Activated CD4-positive, CD25-positive, alpha-beta regulatory T cell (primary cell): ENCODE results near the gene ARL13B.

Source experiments
- DNase-seq, 4 experiments: peaks; one replicate each; lab custom pipeline; 2025; lab: John Stamatoyannopoulos, UW

Gene ARL13B

DNA sequence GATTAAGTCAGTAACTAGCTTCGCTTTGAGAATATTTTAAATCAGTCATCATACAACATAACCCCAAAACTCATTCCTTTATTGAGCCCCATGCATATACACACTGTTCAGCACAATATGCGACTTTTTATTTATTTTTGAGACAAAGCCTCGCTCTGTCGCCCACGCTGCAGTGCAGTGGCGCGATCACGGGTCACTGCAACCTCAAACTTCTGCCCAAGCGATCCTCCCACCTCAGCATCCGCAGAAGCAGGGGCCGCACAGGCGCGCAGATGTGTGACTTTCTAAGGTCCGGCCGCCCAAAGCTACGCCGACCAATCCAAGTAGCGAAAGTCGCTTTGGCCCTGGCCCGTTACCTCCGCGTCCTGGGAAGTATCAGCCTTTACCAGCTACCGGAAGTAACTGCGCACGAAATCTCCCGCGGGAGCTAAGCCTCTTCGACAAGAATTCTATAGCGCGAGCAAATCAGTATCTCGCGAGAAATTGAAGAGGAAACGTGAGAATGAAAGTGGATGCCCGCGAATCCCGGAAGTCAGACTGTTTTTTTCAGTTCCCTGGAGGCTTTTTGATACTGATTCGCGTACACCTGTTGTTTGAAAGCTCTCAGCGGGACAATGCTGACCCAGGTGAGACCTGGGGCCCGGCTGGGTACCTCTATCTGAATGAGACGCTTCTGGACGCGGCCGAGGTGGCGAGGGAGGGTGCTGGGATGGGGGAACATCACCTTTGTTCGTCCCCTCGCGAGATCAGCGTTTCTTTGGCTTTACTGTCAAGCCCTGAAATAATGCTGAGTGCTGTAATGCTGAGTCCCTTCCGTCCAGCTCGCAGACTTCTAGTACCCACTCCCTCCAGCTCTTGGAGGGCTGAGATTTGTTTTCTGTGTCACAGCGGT, 82.8 kb downstream of the ARL13B start, which contains the start of the genes DHFR2 and NSUN3:
DHFR2 (minus strand) TSS at position 404 of the 892 bp plus-strand sequence. CDS start 1,405 bp downstream, outside the sequence.
NSUN3 (plus strand) TSS at position 549 of the 892 bp plus-strand sequence; CDS start at position 615, 66 bp downstream.
- peak; percentile 50 to 77 (median 62) for DNase-seq

DNA sequence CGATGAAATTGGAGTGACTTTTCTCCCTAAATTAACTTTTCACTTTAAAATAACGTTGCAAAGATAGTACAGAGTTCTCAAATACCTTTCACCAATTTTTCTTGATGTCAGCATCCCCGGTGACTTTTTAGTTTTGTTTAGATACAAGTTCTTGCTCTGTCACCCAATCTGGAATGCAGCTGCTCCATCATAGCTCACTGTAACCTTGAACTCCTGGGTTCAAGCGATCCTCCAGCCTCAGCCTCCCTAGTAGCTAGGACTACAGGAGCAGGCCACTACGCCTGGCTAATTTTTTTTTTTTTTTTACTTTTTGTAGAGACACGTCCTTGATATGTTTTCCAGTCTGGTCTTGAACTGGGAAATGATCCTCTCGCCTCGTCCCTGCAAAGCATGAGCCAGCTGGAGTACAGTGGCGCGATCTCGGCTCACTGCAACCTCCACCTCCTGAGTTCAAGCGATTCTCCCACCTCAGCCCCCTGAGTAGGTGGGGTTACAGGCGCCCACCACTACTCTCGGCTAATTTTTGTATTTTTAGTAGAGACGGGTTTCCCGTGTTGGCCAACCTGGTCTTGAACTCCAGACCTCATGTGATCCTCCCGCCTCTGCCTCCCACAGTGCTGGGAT, 83.7 kb downstream of the ARL13B start:
- no peak for DNase-seq

DNA sequence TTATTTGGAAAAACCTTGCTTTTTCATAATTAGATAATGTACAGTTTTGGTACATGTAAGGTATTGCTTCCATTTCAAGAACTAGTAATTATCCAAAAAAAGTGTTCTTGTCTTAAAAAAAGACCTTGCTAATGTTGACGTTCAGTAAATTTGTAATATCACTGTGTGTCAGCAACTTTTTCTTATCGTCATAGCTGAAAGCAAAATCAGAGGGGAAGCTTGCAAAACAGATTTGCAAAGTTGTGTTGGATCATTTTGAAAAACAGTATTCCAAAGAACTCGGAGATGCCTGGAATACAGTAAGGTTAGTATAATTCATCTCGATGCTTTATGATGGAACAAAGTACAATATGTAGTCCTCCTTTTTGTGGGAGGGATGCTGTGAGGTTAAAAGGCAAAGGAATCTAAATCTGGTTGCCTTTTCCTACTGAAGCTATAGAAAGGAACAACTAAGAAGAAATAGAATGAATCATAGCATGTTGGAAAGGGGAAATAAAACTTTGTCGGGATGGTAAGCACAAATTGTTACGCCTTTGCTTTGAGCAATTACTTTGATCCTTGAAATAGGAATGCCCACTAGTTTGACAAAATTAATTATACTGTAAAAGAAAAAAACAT, 84.4 kb downstream of the ARL13B start:
- no peak for DNase-seq

DNA sequence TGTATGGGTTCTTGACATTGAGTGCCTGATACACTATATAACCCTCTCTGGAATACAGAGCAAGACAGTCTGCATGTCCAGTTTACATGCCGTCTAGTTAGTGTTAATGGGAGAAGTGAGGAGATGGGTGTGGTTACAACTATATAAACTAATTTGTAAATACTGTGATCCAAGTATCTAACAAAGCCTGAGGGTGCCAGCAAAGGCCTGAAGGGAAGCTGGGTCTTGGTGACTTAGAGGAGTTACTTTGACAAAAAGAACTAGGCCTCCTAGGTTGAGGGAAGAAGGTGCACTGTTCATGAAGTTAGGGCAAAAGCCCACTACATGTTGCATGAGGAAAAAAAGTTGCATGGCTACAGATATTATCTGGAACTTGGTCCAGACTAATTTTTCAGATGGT, 85.2 kb downstream of the ARL13B start:
- DNase-seq, result no peak

DNA sequence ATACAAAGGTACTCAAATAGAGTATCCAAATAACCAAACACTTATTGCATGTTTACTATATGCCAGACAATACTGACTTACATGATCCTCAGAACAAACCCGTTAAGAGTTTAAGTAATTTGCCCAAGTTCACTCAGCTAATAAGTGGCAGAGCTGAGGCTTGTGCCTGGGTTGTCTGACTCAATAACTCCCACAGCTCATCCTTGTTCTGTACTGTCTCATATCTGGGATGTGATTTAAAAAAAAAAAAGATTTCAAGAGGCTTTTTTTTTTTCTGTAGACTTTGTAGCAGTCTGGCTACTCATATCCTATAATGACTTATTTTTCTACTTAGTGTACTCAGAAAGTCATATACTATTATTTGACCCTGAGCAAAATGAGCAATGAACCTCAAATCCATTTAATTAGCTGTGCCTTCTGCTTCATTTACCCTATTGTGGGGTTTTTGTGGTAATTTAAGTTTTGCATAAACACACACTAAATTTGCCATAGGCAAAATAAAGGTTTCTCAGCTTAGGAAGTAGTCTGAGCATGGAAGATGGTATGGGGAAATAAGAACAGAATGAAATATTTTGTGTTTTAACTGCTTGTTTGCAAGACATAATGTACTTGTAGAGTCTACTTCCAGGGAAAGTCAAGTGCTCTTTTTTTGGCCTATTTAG, 86.0 kb downstream of the ARL13B start:
- no peak for DNase-seq

DNA sequence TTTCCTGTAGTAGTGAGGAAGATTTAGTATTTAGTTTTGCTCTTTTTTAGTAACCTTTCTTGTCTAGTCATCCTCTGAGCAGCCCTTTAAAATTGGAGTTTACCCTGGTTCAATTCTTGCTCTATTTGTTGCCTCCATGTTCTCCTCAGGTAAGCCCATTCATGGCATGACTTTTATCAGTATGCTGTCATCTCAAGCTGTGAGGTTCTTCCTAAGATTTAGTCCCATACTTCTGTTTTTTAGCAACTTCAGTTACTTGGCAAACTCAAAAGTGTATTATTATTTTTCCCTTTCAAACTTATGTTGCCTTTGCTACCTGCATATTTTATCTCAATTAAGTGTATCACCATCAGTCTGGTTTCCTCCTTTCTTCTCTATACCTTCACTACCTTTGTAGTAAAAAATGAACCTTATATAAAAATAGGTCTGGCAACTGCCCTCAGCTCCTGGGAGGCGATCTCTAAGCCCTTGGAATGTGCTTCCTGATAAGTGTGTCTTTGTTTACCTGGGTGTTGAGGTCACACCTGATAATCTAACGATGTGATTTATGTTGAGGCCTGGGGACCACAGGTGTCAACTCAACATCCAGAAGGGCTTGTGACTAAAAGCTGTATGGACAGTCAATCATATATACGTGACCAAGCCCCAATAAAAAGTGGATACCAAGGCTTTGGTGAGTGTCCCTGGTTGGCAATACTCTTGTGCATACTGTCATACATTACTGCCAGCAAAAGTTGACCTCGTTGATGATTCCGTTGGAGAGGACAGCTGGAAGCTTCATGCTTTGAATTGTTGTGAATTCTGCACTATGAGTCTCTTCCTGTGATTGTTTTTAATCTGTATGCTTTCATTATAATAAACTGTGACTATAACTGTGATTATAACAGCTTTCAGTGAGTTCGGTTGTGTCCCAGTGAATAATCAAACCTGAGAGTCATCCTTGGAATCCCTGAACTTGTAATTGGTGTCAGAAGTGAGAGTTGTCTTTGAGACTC, 86.8 kb downstream of the ARL13B start:
- no peak for DNase-seq

DNA sequence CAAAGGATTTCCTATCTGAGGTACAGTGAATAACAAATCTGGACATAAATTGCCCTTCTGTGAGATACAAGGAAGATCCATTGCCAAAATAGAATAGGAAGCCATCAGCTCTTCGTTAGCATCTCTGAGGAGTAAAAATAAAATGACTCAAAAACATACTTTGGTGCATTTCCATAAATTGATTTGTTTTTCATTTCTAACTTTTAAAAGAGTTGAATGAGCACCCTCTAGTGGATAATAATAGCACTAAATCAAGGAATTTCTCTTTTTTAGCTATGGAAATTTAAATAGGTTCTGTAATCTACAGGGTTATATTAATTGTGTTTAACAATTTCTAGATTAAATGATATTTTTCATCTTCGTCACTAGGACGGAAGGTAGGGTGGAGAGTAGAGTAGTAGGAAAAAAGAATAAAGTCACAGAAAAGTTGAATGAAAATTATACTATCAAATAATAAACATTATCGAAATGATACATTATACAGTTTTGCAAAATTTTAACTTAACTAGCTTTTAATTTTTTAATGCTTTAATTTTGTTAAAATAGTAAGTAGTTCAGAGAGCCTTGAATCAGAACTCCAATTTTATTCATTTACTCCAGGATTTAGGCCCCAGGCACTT, 89.3 kb downstream of the ARL13B start:
- DNase-seq, result no peak

DNA sequence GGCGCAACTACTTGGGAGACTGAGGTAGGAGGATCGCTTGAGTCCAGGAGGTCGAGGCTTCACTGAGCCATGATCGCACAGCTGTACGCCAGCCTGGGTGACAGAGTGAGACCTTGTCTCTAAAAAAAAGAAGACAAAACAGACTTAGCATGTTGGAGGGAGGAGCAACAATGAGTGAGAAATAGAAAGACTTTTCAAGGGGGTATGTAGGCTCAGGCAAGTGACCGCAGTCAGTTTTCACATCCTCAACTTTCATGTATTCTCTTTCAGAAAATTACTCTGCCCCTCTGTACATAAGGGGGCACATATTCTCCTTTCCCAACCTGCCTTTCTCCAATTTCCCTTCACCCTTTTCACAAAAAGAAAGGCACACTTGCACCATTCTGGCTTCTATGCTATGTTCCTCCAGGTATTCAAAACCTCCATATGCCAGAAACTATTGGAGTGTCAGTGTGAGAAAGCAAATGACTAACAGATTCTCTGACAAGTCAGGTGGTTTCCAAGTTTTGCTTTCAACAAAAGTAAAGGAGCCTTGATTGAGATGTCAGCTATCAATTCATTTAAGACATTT, 90.5 kb downstream of the ARL13B start:
- DNase-seq, result no peak

DNA sequence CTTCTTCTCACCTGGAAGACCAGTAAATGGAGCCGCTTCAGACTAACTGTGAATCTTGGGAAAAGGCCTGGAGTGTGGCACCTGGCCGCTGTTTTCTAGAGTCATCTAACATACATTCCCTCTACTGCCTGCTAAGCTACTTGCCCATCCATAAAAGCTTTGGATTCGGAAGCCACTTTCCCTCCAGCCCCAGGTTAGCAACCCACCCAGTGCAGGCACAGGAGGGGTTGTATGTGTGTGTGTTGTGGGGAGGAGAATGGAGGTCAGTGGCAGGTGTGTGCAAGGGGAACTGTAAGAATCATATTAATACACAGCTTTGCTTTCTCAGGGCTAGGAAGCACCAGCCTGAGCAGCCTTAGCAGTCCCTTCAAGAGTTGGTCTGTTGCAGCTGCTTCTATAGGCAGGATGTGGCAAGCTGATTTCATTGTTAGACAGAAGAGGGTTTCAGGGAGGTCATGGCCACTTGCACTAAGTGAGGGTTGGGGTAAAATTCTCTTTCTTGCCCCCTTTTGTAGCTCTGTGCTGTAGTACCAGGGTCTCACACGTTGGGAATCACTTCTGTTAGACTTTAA, 91.8 kb downstream of the ARL13B start:
- no peak for DNase-seq

DNA sequence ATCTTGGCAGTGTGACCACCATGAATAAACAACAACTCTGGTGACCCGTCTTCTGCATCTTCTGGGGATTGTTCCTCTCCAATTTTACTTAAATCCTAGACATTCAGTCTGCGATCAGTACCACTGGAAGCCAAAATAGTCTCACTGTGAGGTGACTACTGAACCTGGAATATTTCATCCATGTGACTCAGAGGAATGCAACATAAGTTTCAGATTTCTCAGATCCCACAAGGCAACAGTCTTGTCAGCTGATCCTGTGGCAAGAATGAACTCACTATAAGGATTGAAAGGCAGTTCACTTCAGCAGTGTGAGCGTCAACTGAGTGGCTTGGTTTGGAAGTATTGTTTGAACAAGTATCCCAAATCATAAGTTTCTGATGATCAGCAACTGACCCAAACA, 96.1 kb downstream of the ARL13B start:
- no peak for DNase-seq

DNA sequence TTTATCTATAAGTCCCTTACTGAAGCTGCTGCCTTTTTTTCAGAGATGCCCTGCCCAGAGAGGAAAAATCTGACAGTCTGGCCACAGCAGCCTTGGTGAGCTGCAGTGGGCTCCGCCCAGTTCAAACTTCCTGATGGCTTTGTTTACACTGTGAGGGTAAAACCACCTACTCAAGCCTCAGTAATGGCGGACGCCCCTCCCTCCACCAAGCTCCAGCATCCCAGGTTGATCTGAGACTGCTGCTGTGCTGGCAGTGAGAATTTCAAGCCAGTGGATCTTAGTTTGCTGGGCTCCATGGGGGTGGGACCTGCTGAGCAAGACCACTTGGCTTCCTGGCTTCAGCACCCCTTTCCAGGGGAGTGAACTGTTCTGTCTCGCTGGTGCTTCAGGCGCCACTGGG, 100.6 kb downstream of the ARL13B start:
- DNase-seq, result peak in 1 of 4 experiments; percentile 6

DNA sequence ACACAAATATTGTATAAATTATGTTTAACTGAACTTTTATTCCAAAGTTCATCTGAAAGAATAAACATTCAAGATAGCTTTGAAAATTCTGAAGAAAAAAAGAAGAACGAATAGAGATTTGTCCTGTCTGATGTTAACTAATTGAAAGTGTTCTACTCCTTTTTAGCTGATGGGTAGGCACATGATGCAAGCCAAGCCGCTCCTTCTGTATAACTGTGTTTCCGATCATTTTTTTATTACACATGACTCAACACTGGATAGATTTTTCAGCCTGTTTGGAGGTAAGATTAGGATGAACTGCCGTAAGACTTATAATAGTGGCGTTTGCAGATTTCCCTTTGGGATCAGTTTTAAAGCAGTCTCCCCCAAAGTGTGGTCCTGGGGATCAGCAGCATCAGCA, 101.9 kb downstream of the ARL13B start:
- DNase-seq, result no peak

DNA sequence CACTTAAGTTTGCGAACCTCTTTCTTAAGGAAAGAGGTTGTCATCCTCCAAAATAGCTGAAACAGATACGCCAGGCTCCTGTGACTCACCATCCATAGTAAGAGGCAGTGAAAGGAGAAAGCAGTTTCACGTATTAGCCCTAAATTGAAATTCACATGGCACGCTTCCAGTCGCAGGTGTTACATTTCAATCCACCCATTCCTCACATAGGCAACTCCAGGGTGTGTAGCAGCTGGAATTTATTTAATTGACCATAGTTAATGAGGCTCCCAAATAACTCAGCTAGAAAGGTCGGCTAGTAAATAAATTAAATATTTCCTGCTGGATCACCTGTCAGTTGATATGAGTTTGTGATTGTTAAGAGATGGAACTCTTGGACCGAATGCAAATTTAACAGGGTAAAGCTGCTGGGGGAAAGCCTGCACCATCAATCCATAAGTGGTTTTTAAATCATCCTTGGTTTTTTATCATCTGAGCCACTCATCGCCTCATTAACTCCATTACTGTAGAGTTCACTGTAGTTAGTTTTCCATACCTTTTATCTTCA, 102.5 kb downstream of the ARL13B start:
- no peak for DNase-seq

DNA sequence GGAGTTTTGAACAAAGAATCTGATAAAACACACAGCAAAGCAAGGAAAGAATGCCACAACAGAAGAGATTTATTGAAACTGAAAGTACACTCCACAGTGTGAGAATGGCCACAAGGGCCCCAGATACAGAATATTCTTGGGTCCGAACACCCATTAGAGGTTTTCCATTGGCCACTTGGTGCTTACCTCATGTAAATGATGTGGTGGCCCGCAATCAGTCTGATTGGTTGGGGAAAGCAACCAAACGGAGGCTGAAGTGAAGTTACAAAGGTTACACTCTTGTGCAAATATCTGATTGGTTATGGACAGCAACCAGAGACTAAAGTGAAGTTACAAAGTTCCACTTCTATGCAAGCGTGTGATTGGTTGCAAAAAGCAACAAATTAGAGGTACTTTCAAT, 103.3 kb downstream of the ARL13B start:
- no peak for DNase-seq

DNA sequence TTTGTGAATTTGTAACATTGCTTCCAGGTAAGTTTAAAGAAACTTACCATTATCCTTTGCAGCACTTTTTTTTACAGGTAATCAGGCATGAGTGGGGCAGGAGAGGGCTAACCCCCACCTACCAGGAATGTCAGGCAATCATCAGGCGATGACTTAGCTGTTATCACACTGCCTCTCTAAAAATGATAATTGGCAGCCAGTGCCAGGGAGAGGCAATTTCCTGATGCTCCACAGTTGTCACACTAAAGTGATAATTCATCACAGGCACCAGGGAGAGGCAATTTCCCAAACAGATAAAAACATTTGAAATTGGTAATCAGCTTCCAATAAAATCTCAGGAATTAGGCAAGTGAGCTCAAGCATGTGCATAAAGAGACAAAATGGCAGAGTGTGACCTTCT, 109.2 kb downstream of the ARL13B start:
- no peak for DNase-seq

DNA sequence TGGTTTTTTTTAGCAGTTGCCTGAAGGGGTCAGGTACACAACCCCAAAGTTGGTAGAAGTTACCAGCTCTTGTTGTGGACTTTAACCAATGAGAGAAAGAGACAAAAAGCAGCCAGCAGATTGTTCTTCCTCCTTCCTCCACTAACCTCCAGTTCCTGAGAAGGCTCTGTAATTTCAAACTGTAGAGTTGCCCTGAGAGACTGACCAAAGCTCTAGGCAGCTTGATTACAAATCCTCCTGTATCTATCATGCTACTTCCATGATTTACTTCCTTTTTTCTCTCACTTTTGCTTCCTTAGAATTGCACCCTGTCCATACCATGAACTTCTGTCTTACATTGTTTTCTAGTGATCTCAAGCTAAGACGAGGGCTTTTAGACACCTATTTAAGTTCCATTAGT, 112.1 kb downstream of the ARL13B start:
- DNase-seq, result no peak

DNA sequence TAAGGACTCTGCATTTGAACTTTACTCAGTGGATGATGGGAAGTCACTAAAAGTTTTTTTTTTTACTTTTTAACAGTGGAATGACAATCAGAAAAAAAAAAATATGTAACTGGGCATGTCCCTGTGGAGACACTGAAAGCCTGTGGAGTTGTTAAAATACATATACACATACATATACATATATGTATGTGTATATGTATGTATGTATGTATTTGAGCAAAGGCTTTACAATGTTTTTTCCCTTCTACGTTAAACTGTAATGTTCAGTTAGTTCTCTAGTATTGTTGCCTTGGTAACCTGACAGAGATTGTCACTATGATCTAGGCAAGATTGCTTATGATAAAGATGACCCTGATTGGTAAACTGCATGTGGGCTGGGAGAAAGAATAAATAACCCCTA, 113.2 kb downstream of the ARL13B start:
- no peak for DNase-seq

DNA sequence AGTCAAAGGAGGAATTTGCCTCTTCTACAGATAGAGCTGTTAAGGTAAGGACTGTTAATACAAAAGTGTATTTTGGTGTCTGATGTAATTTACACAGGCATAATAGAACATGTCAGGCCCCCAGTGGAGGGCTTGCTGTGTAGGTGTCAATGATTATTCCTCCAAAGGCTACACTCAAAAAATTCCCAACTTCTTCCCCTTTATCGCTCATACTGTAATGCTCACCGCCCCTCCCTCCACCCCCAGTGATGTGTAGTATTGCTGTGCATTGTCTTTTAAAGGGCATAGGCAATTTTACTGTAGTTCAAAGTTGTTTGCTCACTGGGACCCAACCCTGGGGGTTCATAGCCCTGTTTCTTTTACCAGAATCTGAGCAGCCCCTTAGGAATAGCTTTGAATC, 115.2 kb downstream of the ARL13B start:
- no peak for DNase-seq

DNA sequence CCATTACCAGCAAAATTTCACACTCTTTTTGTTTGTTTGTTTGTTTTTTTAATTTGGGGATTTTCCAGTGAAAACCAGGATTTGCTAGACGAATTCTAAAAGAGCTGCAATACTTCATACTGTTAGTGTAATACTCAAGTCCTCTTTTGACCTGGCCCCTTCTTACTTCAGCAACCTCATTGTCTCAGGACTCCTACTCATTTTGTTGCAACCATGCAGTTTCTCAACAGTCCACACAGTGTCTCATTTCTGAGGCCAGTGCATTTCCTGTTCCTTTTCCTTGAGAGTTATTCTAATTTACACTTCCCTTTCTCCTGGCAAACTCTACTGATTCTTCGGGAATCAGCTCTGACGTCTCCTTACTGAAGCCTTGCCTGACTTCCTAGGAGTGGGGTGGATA, 118.5 kb downstream of the ARL13B start:
- DNase-seq, result no peak

DNA sequence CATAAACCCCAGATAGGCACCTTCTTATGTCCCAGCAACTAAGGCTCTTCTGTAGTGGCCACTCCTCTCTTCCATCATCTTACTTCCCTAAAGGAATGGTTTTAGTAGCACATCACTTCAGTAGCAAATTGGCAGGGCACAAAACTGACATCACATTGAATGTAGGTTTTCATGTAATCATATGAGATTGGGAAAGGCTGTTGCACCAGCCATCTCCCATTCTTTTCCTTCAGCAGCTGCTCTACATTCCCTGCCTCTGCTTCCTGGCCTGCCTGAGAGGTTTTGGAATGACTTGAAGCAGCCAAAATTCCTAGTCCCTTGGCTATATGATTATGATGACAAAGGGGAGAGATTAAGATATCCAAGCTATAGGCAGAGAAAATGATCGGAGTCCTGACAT, 119.4 kb downstream of the ARL13B start:
- no peak for DNase-seq
